ENCODE measurements around the gene NONO. TPM values are rescaled to one million over a fixed set of nuclear protein-coding genes. Genes with fewer than 3 reads are reported as not detected.

NONO gene
- polyA plus RNA-seq, 1 of the 3 experiments (the other 2 are of a cell fraction): 288 TPM

GRCh38 chrX:71320126-71320525 lies 36.7 kb downstream of the NONO start (continued):
- no peak for TF ChIP-seq REST (IDR thresholded peaks at IDR 0.05; ENCODE audit: low read depth, low read length)
- TF ChIP-seq ZBTB33 (IDR thresholded peaks at IDR 0.05; ENCODE audit: borderline replicate concordance, low read depth): no peak
- no peak for TF ChIP-seq CHD2 (IDR thresholded peaks at IDR 0.05; ENCODE audit: low read length, partially characterized antibody)
- no peak for TF ChIP-seq JUND (IDR thresholded peaks at IDR 0.05)
- TF ChIP-seq POLR2AphosphoS5 (IDR thresholded peaks at IDR 0.05; ENCODE audit: low read depth, low read length): no peak
- TF ChIP-seq PBX3 (IDR thresholded peaks at IDR 0.05): no peak
- no peak for TF ChIP-seq SMC3 (IDR thresholded peaks at IDR 0.05; ENCODE audit: low read depth, low read length)
- TF ChIP-seq MXI1 (IDR thresholded peaks at IDR 0.05; ENCODE audit: low read depth, low read length): no peak

- Histone ChIP-seq H3K27ac (ENCODE audit: low read depth in 2 of 2, low read length in 1 of 2) (no peak overlapping the region), H2AFZ (ENCODE audit: low read depth) (no peak overlapping the region), H3K9ac (no peak overlapping the region), H3K4me1 (ENCODE audit: control insufficient read depth in 1 of 2, insufficient read depth in 2 of 2, low read depth in 1 of 2, low read length in 1 of 2) (no peaks in the 10 kb centered on the region), H3K36me3 (replicated peaks in 1 of 2; ENCODE audit: control insufficient read depth in 1 of 2, insufficient read depth in 2 of 2, low read length in 1 of 2) (no peaks in the 10 kb centered on the region), H3K9me2 (no peaks in the 10 kb centered on the region), H3K27me3 (ENCODE audit: insufficient read depth) (no peaks in the 10 kb centered on the region), H3F3A (replicated peaks; ENCODE audit: insufficient read depth) (no peaks in the 10 kb centered on the region), H3K4me3 (ENCODE audit: low read depth in 2 of 2, low read length in 1 of 2) (no peak overlapping the region), H3K9me3 (peaks cover 4% of the 10 kb centered on the region; the same call in 1 of the 2 replicates), H3K4me2 (no peak overlapping the region), H4K20me1 (ENCODE audit: insufficient read depth) (no peaks in the 10 kb centered on the region), H3K79me2 (ENCODE audit: insufficient read depth) (no peaks in the 10 kb centered on the region)
- no peak for TF ChIP-seq GATA2 (CRISPR knock-in tag; IDR thresholded peaks at IDR 0.05)
- TF ChIP-seq EZH2phosphoT487 (IDR thresholded peaks at IDR 0.05; ENCODE audit: borderline replicate concordance, low read depth): no peak
- TF ChIP-seq RXRA (IDR thresholded peaks at IDR 0.05; ENCODE audit: borderline replicate concordance, low read depth): no peak
- TF ChIP-seq ELF1 (IDR thresholded peaks at IDR 0.05): no peak
- no peak for TF ChIP-seq MAX (IDR thresholded peaks at IDR 0.05; ENCODE audit: low read depth)
- TF ChIP-seq GABPA (IDR thresholded peaks at IDR 0.05; ENCODE audit: low read depth): no peak
- no peak for TF ChIP-seq ZBTB33 (IDR thresholded peaks at IDR 0.05; ENCODE audit: borderline replicate concordance, low read depth)
- no peak for TF ChIP-seq POLR2AphosphoS5 (IDR thresholded peaks at IDR 0.05; ENCODE audit: low read depth, low read length)
- TF ChIP-seq PBX3 (IDR thresholded peaks at IDR 0.05): no peak
- no peak for TF ChIP-seq SIN3A (IDR thresholded peaks at IDR 0.05; ENCODE audit: borderline replicate concordance, low read depth, low read length)
- TF ChIP-seq YY1 (IDR thresholded peaks at IDR 0.05; ENCODE audit: low read depth): no peak
- TF ChIP-seq FOXJ3 (CRISPR knock-in tag; IDR thresholded peaks at IDR 0.05): no peak
- no peak for TF ChIP-seq JUND (IDR thresholded peaks at IDR 0.05)
- no peak for TF ChIP-seq CHD2 (IDR thresholded peaks at IDR 0.05; ENCODE audit: low read length, partially characterized antibody)
- no peak for TF ChIP-seq EP300 (IDR thresholded peaks at IDR 0.05; ENCODE audit: borderline replicate concordance in 1 of 2, low read depth in 1 of 2, low read length in 1 of 2)
- DNase-seq: no peak
- ChIA-PET POLR2A (no interaction called here), CTCF (no interaction called here)
- 100% methylated on average over 1 of the region's 1 CpG for WGBS (ENCODE audit: low lambda C conversion rate)
These were observed 38.3 kb downstream of the NONO start for GRCh38 chrX:71321731-71322130.

All from SK-N-SH (cell line).